HepG2 (cell line): ENCODE measurements around the gene U2AF2. TPM values are rescaled to one million over a fixed set of nuclear protein-coding genes. Genes with fewer than 3 reads are reported as not detected.
A peak's percentile ranks its signal among the peaks of the same experiment; 100 is the strongest.

Experiments used
- AKAP8 ChIP-seq: sonication (generic); formaldehyde crosslinking; IDR thresholded peaks from 2 replicates; pipeline ENCODE4 v1.5.1; 2020; ENCODE audit warnings: mild to moderate bottlenecking, missing genetic modification reagents
- ARNTL ChIP-seq: sonication (generic); formaldehyde crosslinking; IDR thresholded peaks from 2 replicates; pipeline ENCODE4 v1.4.0; 2020; ENCODE audit warnings: mild to moderate bottlenecking, missing genetic modification reagents
- BHLHE40 ChIP-seq: IDR thresholded peaks from 2 replicates; pipeline ENCODE4 v1.6.1; 2011; ENCODE audit warnings: low read length, improper control_type of control experiment
- LCORL ChIP-seq, 2 experiments: fragments of 450-650 bp in 1 of 2; sonication (generic) in 1 of 2; formaldehyde crosslinking in 1 of 2; IDR thresholded peaks; 2 replicates each; pipeline versions ENCODE4 v1.5.0 to v1.6.1; 2017 to 2020; ENCODE audit warnings: antibody characterized with exemption in 1 of 2, missing genetic modification reagents in 1 of 2
- MAFF ChIP-seq: IDR thresholded peaks from 2 replicates; pipeline ENCODE4 v1.6.1; 2011; ENCODE audit warnings: low read depth, low read length, improper control_type of control experiment
- MAZ ChIP-seq, 2 experiments: sonication (generic) in 1 of 2; formaldehyde crosslinking in 1 of 2; IDR thresholded peaks; 2 replicates each; pipeline versions ENCODE4 v1.5.0 to v1.6.1; 2012 to 2020; ENCODE audit warnings: low read depth in 2 of 2, mild to moderate bottlenecking in 2 of 2, borderline replicate concordance in 1 of 2, improper control_type of control experiment in 1 of 2, low read length in 1 of 2, missing genetic modification reagents in 1 of 2, moderate library complexity in 1 of 2
- NFE2 ChIP-seq: sonication (generic); formaldehyde crosslinking; IDR thresholded peaks from 2 replicates; pipeline ENCODE4 v1.4.0; 2020; ENCODE audit warnings: missing genetic modification reagents
- PHF21A ChIP-seq: sonication (generic); formaldehyde crosslinking; IDR thresholded peaks from 2 replicates; pipeline ENCODE4 v1.5.0; 2020; ENCODE audit warnings: mild to moderate bottlenecking, missing genetic modification reagents
- PITX1 ChIP-seq: sonication (generic); formaldehyde crosslinking; IDR thresholded peaks from 2 replicates; pipeline ENCODE4 v1.5.1; 2020; ENCODE audit warnings: mild to moderate bottlenecking, missing genetic modification reagents
- RFXANK ChIP-seq: IDR thresholded peaks from 2 replicates; pipeline ENCODE4 v1.6.1; 2016
- RFXAP ChIP-seq: sonication (generic); formaldehyde crosslinking; IDR thresholded peaks from 2 replicates; pipeline ENCODE4 v1.4.0; 2020; ENCODE audit warnings: missing genetic modification reagents, borderline replicate concordance
- SAP130 ChIP-seq: IDR thresholded peaks from 2 replicates; pipeline ENCODE4 v1.6.1; 2016; ENCODE audit warnings: low read depth
- SMARCC2 ChIP-seq: fragments of 450-650 bp; IDR thresholded peaks from 2 replicates; pipeline ENCODE4 v1.6.1; 2017; ENCODE audit warnings: antibody characterized with exemption, mild to moderate bottlenecking
- TBX3 ChIP-seq: fragments of 450-650 bp; IDR thresholded peaks from 2 replicates; pipeline ENCODE4 v1.6.1; 2017; ENCODE audit warnings: antibody characterized with exemption, mild to moderate bottlenecking, inconsistent platforms, borderline replicate concordance
- ZNF17 ChIP-seq: sonication (generic); formaldehyde crosslinking; IDR thresholded peaks from 2 replicates; pipeline ENCODE4 v1.5.0; 2020; ENCODE audit warnings: mild to moderate bottlenecking, missing genetic modification reagents
- ZNF207 ChIP-seq: fragments of 450-650 bp; IDR thresholded peaks from 2 replicates; pipeline ENCODE4 v1.6.1; 2016; ENCODE audit warnings: antibody characterized with exemption, borderline replicate concordance
- ZNF24 ChIP-seq: fragments of 450-650 bp; IDR thresholded peaks from 2 replicates; pipeline ENCODE4 v1.6.1; 2017; ENCODE audit warnings: antibody characterized with exemption, mild to moderate bottlenecking
- ZNF446 ChIP-seq: sonication (generic); formaldehyde crosslinking; IDR thresholded peaks from 2 replicates; pipeline ENCODE4 v1.5.0; 2020; ENCODE audit warnings: mild to moderate bottlenecking, missing genetic modification reagents
- ZNF652 ChIP-seq: IDR thresholded peaks from 2 replicates; pipeline ENCODE4 v1.6.1; 2016; ENCODE audit warnings: low read depth, borderline replicate concordance
- ZSCAN29 ChIP-seq: sonication (generic); formaldehyde crosslinking; conservative IDR thresholded peaks from 2 replicates; pipeline ENCODE4 v1.4.0; 2020; ENCODE audit warnings: mild to moderate bottlenecking, missing genetic modification reagents
- polyA plus RNA-seq, 8 experiments: library from polyadenylated mRNA; depleted of rRNA in 3 of 8; stranded (reverse) in 7 of 8; unstranded in 1 of 8; fragments of >200 nt; fragmentation: Illumina TruSeq in 4 of 8; extraction: Trizol in 4 of 8; gene quantifications; 2 replicates each; pipeline versions ENCODE4 v1.2.1 to v1.2.3, GENCODE V29; 2011 to 2016; ENCODE audit warnings: low read depth in 4 of 8, missing spikeins in 1 of 8, mixed read lengths in 1 of 8; ENCODE audit not compliant: insufficient read depth in 1 of 8
- total RNA-seq, 5 experiments: library from RNA; depleted of rRNA; stranded (reverse); fragments of >200 nt; fragmentation: Illumina TruSeq; extraction: Trizol; gene quantifications; 2 replicates each; pipeline ENCODE4 v1.2.3, GENCODE V29; 2016; ENCODE audit warnings: low read depth in 1 of 5
- TF ChIP-seq, protein P1 (sequence below): sonication (generic); formaldehyde crosslinking; IDR thresholded peaks from 2 replicates; pipeline ENCODE4 v1.4.0; 2020; ENCODE audit warnings: missing genetic modification reagents, mild to moderate bottlenecking, borderline replicate concordance
- TF ChIP-seq, protein P2 (sequence below): sonication (generic); formaldehyde crosslinking; IDR thresholded peaks from 2 replicates; pipeline ENCODE4 v1.4.0; 2020; ENCODE audit warnings: missing genetic modification reagents
- TF ChIP-seq, protein P3 (sequence below): sonication (generic); formaldehyde crosslinking; IDR thresholded peaks from 2 replicates; pipeline ENCODE4 v1.8.1; 2023; ENCODE audit warnings: mild to moderate bottlenecking, missing genetic modification reagents, borderline replicate concordance
- TF ChIP-seq, protein P4 (sequence below): IDR thresholded peaks from 2 replicates; pipeline ENCODE4 v1.6.1; 2016; ENCODE audit warnings: missing compliant biosample characterization, missing genetic modification reagents, borderline replicate concordance
- TF ChIP-seq, protein P5 (sequence below): sonication (generic); formaldehyde crosslinking; IDR thresholded peaks from 2 replicates; pipeline ENCODE4 v1.4.0; 2020; ENCODE audit warnings: missing genetic modification reagents; ENCODE audit errors: not compliant biosample characterization

U2AF2 gene
- total and polyA plus RNA-seq, 2 of the 13 experiments (the other 11 are each of a cell fraction or from before 2014, with no cell fraction given), result 84.3 to 124 TPM

DNA sequence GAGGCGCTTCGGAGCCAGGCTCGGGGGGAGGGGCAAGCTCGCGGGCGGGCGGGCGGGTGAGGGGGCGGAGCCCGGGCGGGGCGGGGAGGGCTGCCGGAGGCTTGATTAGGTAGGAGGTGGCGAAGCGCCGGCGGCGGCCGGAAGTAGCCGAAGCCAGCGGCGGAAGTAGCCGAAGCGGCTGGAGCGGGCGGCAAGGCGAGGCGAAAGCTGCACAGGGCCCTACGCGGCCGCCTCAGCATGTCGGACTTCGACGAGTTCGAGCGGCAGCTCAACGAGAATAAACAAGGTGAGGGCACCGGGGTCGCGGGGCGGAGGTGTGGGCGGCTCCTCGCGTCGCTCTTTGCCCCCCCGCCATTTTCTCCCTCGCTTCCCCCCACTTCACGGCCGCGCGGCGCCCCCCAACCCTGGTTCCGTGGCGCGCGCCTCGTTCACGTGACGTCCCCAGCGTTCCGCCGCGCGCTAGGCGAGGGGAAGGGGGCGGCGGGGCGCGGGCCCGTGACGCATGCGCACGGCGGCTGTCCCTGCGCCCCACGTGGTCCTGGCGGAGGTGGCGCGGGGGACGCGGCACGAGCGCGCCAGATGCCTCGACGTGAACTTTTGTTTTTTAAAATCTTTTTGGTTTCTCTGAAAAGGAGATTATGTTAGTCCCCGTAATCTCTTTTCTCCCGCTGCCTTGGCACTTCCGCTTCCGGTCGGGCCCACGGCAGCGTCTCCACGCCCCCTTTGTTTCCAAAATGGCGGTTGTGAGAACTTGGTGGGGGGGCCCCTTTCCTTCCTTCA is at the start of gene U2AF2 (continued):
- TF ChIP-seq, protein P1, sequence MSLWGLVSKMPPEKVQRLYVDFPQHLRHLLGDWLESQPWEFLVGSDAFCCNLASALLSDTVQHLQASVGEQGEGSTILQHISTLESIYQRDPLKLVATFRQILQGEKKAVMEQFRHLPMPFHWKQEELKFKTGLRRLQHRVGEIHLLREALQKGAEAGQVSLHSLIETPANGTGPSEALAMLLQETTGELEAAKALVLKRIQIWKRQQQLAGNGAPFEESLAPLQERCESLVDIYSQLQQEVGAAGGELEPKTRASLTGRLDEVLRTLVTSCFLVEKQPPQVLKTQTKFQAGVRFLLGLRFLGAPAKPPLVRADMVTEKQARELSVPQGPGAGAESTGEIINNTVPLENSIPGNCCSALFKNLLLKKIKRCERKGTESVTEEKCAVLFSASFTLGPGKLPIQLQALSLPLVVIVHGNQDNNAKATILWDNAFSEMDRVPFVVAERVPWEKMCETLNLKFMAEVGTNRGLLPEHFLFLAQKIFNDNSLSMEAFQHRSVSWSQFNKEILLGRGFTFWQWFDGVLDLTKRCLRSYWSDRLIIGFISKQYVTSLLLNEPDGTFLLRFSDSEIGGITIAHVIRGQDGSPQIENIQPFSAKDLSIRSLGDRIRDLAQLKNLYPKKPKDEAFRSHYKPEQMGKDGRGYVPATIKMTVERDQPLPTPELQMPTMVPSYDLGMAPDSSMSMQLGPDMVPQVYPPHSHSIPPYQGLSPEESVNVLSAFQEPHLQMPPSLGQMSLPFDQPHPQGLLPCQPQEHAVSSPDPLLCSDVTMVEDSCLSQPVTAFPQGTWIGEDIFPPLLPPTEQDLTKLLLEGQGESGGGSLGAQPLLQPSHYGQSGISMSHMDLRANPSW (CRISPR knock-in tag), result no peak
- no peak for TF ChIP-seq ZNF652 (CRISPR knock-in tag)
- no peak for TF ChIP-seq LCORL (IDR thresholded peaks at IDR 0.05)
- TF ChIP-seq LCORL (CRISPR knock-in tag; IDR thresholded peaks at IDR 0.05), result no peak
- TF ChIP-seq RFXAP (CRISPR knock-in tag), result peak; percentile 76
- TF ChIP-seq ZNF207, result no peak
- TF ChIP-seq ARNTL, result peak; percentile 56
- TF ChIP-seq NFE2 (CRISPR knock-in tag), result no peak
- no peak; the same call in 1 of the 2 replicates for TF ChIP-seq PITX1 (CRISPR knock-in tag)
- TF ChIP-seq, protein P2, sequence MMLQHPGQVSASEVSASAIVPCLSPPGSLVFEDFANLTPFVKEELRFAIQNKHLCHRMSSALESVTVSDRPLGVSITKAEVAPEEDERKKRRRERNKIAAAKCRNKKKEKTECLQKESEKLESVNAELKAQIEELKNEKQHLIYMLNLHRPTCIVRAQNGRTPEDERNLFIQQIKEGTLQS (CRISPR knock-in tag), result no peak
- TF ChIP-seq ZSCAN29 (CRISPR knock-in tag), result peak; percentile 54; the same call in 1 of the 2 replicates
- TF ChIP-seq SMARCC2, result no peak
- peak; percentile 90 for TF ChIP-seq SAP130
- TF ChIP-seq ZNF17, result no peak
- TF ChIP-seq, protein P3, sequence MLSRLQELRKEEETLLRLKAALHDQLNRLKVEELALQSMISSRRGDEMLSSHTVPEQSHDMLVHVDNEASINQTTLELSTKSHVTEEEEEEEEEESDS (CRISPR knock-in tag), result no peak
- TF ChIP-seq BHLHE40, result peak; percentile 6; the same call in 1 of the 2 replicates
- TF ChIP-seq, protein P4, sequence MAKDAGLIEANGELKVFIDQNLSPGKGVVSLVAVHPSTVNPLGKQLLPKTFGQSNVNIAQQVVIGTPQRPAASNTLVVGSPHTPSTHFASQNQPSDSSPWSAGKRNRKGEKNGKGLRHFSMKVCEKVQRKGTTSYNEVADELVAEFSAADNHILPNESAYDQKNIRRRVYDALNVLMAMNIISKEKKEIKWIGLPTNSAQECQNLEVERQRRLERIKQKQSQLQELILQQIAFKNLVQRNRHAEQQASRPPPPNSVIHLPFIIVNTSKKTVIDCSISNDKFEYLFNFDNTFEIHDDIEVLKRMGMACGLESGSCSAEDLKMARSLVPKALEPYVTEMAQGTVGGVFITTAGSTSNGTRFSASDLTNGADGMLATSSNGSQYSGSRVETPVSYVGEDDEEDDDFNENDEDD (CRISPR knock-in tag), result peak; percentile 82; the same call in 1 of the 2 replicates
- TF ChIP-seq, protein P5, sequence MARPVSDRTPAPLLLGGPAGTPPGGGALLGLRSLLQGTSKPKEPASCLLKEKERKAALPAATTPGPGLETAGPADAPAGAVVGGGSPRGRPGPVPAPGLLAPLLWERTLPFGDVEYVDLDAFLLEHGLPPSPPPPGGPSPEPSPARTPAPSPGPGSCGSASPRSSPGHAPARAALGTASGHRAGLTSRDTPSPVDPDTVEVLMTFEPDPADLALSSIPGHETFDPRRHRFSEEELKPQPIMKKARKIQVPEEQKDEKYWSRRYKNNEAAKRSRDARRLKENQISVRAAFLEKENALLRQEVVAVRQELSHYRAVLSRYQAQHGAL (CRISPR knock-in tag), result peak; percentile 10
- no peak for TF ChIP-seq PHF21A (CRISPR knock-in tag)
- TF ChIP-seq MAFF, result no peak
- no peak for TF ChIP-seq RFXANK (CRISPR knock-in tag)
- no peak for TF ChIP-seq TBX3
- no peak for TF ChIP-seq ZNF24
- peak; percentile 92 for TF ChIP-seq ZNF446 (CRISPR knock-in tag)
- no peak; the same call in none of the 2 replicates for TF ChIP-seq AKAP8 (CRISPR knock-in tag)
- TF ChIP-seq MAZ (IDR thresholded peaks at IDR 0.05; ENCODE audit: borderline replicate concordance, low read depth, low read length), result peak; percentile 54; the same call in 1 of the 2 replicates
- TF ChIP-seq MAZ (CRISPR knock-in tag; IDR thresholded peaks at IDR 0.05; ENCODE audit: low read depth), result peak; percentile 41
